HCT116 (cell line): ENCODE results near the gene RPS2. TPM values are rescaled to one million over a fixed set of nuclear protein-coding genes. Genes with fewer than 3 reads are reported as not detected.

Experiments
- ATAC-seq: fragments of 200-7000 bp; cut with Tn5 transposase; 2 replicates; pipeline ENCODE4 v1.9.1; 2020; ENCODE audit warnings: mild to moderate bottlenecking, moderate library complexity
- BruUV-seq: library from RNA; stranded (reverse); fragments of 400-500 nt; replicated peaks from 2 replicates; lab custom pipeline; 2021; lab: Mats Ljungman, UMichigan
- CTCF ChIA-PET: fragments of 300-600 bp; sonication (Branson Sonifier 250); formaldehyde crosslinking; loops from one replicate; lab custom pipeline; 2021; ENCODE audit warnings: antibody characterized with exemption; lab: Charles Lee
- POLR2A ChIA-PET: fragments of 300-600, 350-600 bp; sonication (Branson Sonifier 250); formaldehyde crosslinking; loops from one replicate; lab custom pipeline; 2021; ENCODE audit warnings: antibody characterized with exemption; lab: Charles Lee
- RAD21 ChIA-PET, 2 experiments: fragments of 300-600 bp; sonication (Branson Sonifier 250); formaldehyde crosslinking; loops; one replicate each; lab custom pipeline; 2023; ENCODE audit warnings: low total read pairs in 2 of 2; ENCODE audit not compliant: uncharacterized antibody in 2 of 2, unreplicated experiment in 2 of 2, low non-redundant PET in 1 of 2; lab: Charles Lee
- DNase-seq: peaks from one replicate; pipeline ENCODE4 v3.0.0-alpha.2; 2010; ENCODE audit warnings: low read depth, low spot score
- H2AFZ ChIP-seq: fragments of 200-600 bp; shearing (Covaris generic), sonication (generic); 2 replicates; pipeline ENCODE4 v1.6.1; 2017; ENCODE audit warnings: low read depth, mixed run types, mixed read lengths, antibody characterized with exemption, low read length; ENCODE audit not compliant: poor library complexity, severe bottlenecking
- H3K27ac ChIP-seq: 2 replicates; pipeline ENCODE4 v1.5.1; 2012; ENCODE audit warnings: low read depth, low read length
- H3K27me3 ChIP-seq: fragments of 200-600 bp; sonication (generic); 2 replicates; pipeline ENCODE4 v1.6.1; 2016; ENCODE audit warnings: mixed run types, low read length, mixed read lengths; ENCODE audit not compliant: insufficient read depth
- H3K36me3 ChIP-seq, 2 experiments: fragments of 200-500 bp in 1 of 2; fragments of 200-600 bp in 1 of 2; sonication (Bioruptor generic) in 1 of 2; sonication (generic) in 1 of 2; 2 replicates each; pipeline versions ENCODE4 v1.5.1 to v1.6.1; 2014 to 2016; ENCODE audit warnings: low read length in 2 of 2, inconsistent platforms in 1 of 2, mixed read lengths in 1 of 2, mixed run types in 1 of 2; ENCODE audit not compliant: insufficient read depth in 2 of 2, control insufficient read depth in 1 of 2
- H3K4me1 ChIP-seq, 2 experiments: fragments of 200-600 bp in 1 of 2; sonication (generic) in 1 of 2; 2 replicates each; pipeline versions ENCODE4 v1.5.1 to v1.6.1; 2012 to 2017; ENCODE audit warnings: low read length in 2 of 2, inconsistent platforms in 1 of 2, mild to moderate bottlenecking in 1 of 2, mixed read lengths in 1 of 2, mixed run types in 1 of 2, moderate library complexity in 1 of 2; ENCODE audit not compliant: insufficient read depth in 2 of 2, control insufficient read depth in 1 of 2
- H3K4me2 ChIP-seq: fragments of 200-600 bp; sonication (generic); 2 replicates; pipeline ENCODE4 v1.6.1; 2017; ENCODE audit warnings: mixed run types, low read length, mixed read lengths
- H3K4me3 ChIP-seq, 2 experiments: fragments of 200-600 bp in 1 of 2; sonication (generic) in 1 of 2; replicated peaks in 1 of 2; 2 replicates each; pipeline ENCODE4 v1.5.1; 2011 to 2016; ENCODE audit warnings: low read length in 2 of 2, control low read depth in 1 of 2, low read depth in 1 of 2, mild to moderate bottlenecking in 1 of 2, mixed read lengths in 1 of 2, mixed run types in 1 of 2
- H3K79me2 ChIP-seq: fragments of 200-600 bp; sonication (generic); 2 replicates; pipeline ENCODE4 v1.6.1; 2017; ENCODE audit warnings: mild to moderate bottlenecking, mixed run types, low read length, moderate library complexity, mixed read lengths; ENCODE audit not compliant: insufficient read depth
- H3K9ac ChIP-seq: fragments of 200-600 bp; sonication (generic); 2 replicates; pipeline ENCODE4 v1.6.1; 2016; ENCODE audit warnings: low read length, mixed read lengths
- H3K9me2 ChIP-seq: fragments of 200-600 bp; sonication (generic), shearing (Covaris generic); 2 replicates; pipeline ENCODE4 v1.6.1; 2017; ENCODE audit warnings: mixed run types, mild to moderate bottlenecking, moderate library complexity; ENCODE audit not compliant: insufficient read depth
- H3K9me3 ChIP-seq, 2 experiments: fragments of 200-500 bp in 1 of 2; fragments of 200-600 bp in 1 of 2; sonication (Bioruptor generic) in 1 of 2; sonication (generic) in 1 of 2; 2 replicates each; pipeline ENCODE4 v1.6.1; 2014 to 2017; ENCODE audit warnings: low read length in 2 of 2, mixed read lengths in 2 of 2, inconsistent platforms in 1 of 2, low read depth in 1 of 2, mild to moderate bottlenecking in 1 of 2, mixed run types in 1 of 2, moderate library complexity in 1 of 2; ENCODE audit not compliant: control insufficient read depth in 1 of 2, insufficient read depth in 1 of 2
- H4K20me1 ChIP-seq: fragments of 200-600 bp; sonication (generic), shearing (Covaris generic); 2 replicates; pipeline ENCODE4 v1.6.1; 2017; ENCODE audit warnings: mixed run types, mild to moderate bottlenecking, moderate library complexity; ENCODE audit not compliant: insufficient read depth
- CEBPB ChIP-seq: IDR thresholded peaks from 2 replicates; pipeline ENCODE4 v1.6.1; 2012; ENCODE audit warnings: low read depth
- FOSL1 ChIP-seq: IDR thresholded peaks from 2 replicates; pipeline ENCODE4 v1.6.1; 2012; ENCODE audit warnings: low read depth
- SP1 ChIP-seq: IDR thresholded peaks from 2 replicates; pipeline ENCODE4 v1.6.1; 2012; ENCODE audit warnings: low read depth
- SRF ChIP-seq: IDR thresholded peaks from 2 replicates; pipeline ENCODE4 v1.6.1; 2012; ENCODE audit warnings: low read depth
- TCF7L2 ChIP-seq: IDR thresholded peaks from 2 replicates; pipeline ENCODE4 v1.7.0; 2011; ENCODE audit warnings: borderline replicate concordance, inconsistent platforms; ENCODE audit not compliant: insufficient read depth, insufficient read length; ENCODE audit errors: extremely low read depth
- YY1 ChIP-seq: IDR thresholded peaks from 2 replicates; pipeline ENCODE4 v1.6.1; 2011; ENCODE audit warnings: low read length, low read depth, moderate library complexity, mild to moderate bottlenecking; ENCODE audit not compliant: insufficient replicate concordance; ENCODE audit errors: extremely low read depth
- intact Hi-C: fragments of 100-400 bp; cut with micrococcal nuclease; formaldehyde crosslinking; loops from 2 replicates; pipeline ENCODE4 v1.10.0; 2022
- total RNA-seq: library from RNA; stranded (reverse); gene quantifications from one replicate; pipeline ENCODE4 v1.2.1, GENCODE V29; 2021; ENCODE audit not compliant: unreplicated experiment
- TF ChIP-seq, protein P1 (sequence below): IDR thresholded peaks from 2 replicates; pipeline ENCODE4 v1.6.1; 2012
- TF ChIP-seq, protein P2 (sequence below): IDR thresholded peaks from 2 replicates; pipeline ENCODE4 v1.6.1; 2012
- TF ChIP-seq, protein P3 (sequence below), 3 experiments: fragments of 200-600 bp in 1 of 3; sonication (generic) in 1 of 3; IDR thresholded peaks in 2 of 3; conservative IDR thresholded peaks in 1 of 3; 2 replicates each; pipeline ENCODE4 v1.5.1; 2012 to 2017; ENCODE audit warnings: low read depth in 2 of 3, low read length in 2 of 3, antibody characterized with exemption in 1 of 3, borderline replicate concordance in 1 of 3, control low read depth in 1 of 3, mild to moderate bottlenecking in 1 of 3, mixed read lengths in 1 of 3, mixed run types in 1 of 3, moderate library complexity in 1 of 3; ENCODE audit not compliant: insufficient read depth in 1 of 3

The RPS2 gene
- total RNA-seq, 1 experiment from 2014 or later: 6,265 TPM

DNA sequence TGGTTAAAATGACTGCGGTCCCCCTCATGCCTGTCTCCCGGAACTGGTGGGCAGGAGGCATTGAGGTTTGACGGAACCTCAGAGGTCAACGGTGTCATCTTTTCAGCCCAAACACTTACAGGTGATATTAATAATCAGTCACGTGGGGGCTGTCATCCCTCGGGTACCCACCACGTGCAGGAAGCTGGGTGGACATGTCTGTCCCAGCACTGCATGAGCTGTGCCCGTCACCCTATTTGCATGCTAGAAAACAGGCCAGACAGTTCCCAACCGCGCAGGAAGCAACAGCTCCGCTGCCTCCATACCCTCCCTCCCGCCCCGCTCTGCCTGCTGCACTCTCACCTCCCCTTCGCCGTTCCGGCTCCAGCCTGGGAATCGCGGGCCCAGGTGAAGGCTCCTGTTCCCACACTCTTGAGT lies 26.5 kb upstream of the RPS2 start:
- Histone ChIP-seq H3K27ac (peak overlapping the region; percentile 65; the same call in 1 of the 2 replicates), H3K9me2 (no peaks in the 10 kb centered on the region), H3K4me3 (no peak overlapping the region), H3K79me2 (peaks cover under 1% of the 10 kb centered on the region; the same call in 1 of the 2 replicates), H3K9ac (no peak overlapping the region), H3K4me2 (peak overlapping the region; percentile 67), H3K27me3 (no peaks in the 10 kb centered on the region), H3K9me3 (no peaks in the 10 kb centered on the region), H4K20me1 (no peaks in the 10 kb centered on the region), H2AFZ (no peak overlapping the region), H3K36me3 (peaks cover under 1 to 9% of the 10 kb centered on the region in 2 experiments; a peak in 2 of 4 replicates), H3K4me1 (peaks cover 11 to 34% of the 10 kb centered on the region in 2 experiments; a peak in 3 of 4 replicates)
- ChIA-PET POLR2A (no interaction called here), RAD21 (no interaction called here), CTCF (interaction anchor here (1.6 kb wide), 1 partner anchor 13 kb away, joined by 9 read pairs; no protein-coding TSS in a partner anchor)
- intact Hi-C loops: no loop called here
- DNase-seq (no peak), ATAC-seq (no peak)
- no peak for TF ChIP-seq YY1
- TF ChIP-seq SRF: no peak
- no peak for TF ChIP-seq TCF7L2
- TF ChIP-seq, protein P1, sequence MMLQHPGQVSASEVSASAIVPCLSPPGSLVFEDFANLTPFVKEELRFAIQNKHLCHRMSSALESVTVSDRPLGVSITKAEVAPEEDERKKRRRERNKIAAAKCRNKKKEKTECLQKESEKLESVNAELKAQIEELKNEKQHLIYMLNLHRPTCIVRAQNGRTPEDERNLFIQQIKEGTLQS: no peak
- no peak for TF ChIP-seq SP1
- TF ChIP-seq CEBPB: no peak
- TF ChIP-seq, protein P2, sequence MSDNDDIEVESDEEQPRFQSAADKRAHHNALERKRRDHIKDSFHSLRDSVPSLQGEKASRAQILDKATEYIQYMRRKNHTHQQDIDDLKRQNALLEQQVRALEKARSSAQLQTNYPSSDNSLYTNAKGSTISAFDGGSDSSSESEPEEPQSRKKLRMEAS: no peak
- TF ChIP-seq FOSL1: no peak
- TF ChIP-seq, protein P3, sequence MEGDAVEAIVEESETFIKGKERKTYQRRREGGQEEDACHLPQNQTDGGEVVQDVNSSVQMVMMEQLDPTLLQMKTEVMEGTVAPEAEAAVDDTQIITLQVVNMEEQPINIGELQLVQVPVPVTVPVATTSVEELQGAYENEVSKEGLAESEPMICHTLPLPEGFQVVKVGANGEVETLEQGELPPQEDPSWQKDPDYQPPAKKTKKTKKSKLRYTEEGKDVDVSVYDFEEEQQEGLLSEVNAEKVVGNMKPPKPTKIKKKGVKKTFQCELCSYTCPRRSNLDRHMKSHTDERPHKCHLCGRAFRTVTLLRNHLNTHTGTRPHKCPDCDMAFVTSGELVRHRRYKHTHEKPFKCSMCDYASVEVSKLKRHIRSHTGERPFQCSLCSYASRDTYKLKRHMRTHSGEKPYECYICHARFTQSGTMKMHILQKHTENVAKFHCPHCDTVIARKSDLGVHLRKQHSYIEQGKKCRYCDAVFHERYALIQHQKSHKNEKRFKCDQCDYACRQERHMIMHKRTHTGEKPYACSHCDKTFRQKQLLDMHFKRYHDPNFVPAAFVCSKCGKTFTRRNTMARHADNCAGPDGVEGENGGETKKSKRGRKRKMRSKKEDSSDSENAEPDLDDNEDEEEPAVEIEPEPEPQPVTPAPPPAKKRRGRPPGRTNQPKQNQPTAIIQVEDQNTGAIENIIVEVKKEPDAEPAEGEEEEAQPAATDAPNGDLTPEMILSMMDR (IDR thresholded peaks at IDR 0.05 in 2 of 3, conservative IDR thresholded peaks at IDR 0.05 in 1 of 3; ENCODE audit: borderline replicate concordance in 1 of 3, insufficient read depth in 1 of 3, low read depth in 2 of 3, low read length in 2 of 3): no peak
- no TSS peak for BruUV-seq
